ENCODE measurements around the gene LCP2. TPM values are rescaled to one million over a fixed set of nuclear protein-coding genes. Genes with fewer than 3 reads are reported as not detected.

Gene LCP2
- total and polyA plus RNA-seq, 2 donors (not counting 1 experiment from before 2014, with no cell fraction given) = not detected

GRCh38 chr5:170329524-170329923 lies 31.9 kb upstream of the LCP2 start:
- H3K9ac ChIP-seq (ENCODE audit: insufficient read depth, low read length) = no peak overlapping the region
- H3K4me2 ChIP-seq (ENCODE audit: extremely low read depth, insufficient read depth, low read length) = no peak overlapping the region
- H3K4me1 ChIP-seq (ENCODE audit: control insufficient read depth, extremely low read depth, insufficient read depth, low read length) = no peaks in the 10 kb centered on the region
- no peaks in the 10 kb centered on the region for H3K9me3 ChIP-seq (ENCODE audit: control insufficient read depth, insufficient read depth, low read depth, low read length)
- H3K36me3 ChIP-seq (ENCODE audit: control insufficient read depth, insufficient read depth, low read length) = no peaks in the 10 kb centered on the region
- TF ChIP-seq, protein P1, sequence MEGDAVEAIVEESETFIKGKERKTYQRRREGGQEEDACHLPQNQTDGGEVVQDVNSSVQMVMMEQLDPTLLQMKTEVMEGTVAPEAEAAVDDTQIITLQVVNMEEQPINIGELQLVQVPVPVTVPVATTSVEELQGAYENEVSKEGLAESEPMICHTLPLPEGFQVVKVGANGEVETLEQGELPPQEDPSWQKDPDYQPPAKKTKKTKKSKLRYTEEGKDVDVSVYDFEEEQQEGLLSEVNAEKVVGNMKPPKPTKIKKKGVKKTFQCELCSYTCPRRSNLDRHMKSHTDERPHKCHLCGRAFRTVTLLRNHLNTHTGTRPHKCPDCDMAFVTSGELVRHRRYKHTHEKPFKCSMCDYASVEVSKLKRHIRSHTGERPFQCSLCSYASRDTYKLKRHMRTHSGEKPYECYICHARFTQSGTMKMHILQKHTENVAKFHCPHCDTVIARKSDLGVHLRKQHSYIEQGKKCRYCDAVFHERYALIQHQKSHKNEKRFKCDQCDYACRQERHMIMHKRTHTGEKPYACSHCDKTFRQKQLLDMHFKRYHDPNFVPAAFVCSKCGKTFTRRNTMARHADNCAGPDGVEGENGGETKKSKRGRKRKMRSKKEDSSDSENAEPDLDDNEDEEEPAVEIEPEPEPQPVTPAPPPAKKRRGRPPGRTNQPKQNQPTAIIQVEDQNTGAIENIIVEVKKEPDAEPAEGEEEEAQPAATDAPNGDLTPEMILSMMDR (conservative IDR thresholded peaks at IDR 0.05 in 1 of 2, IDR thresholded peaks at IDR 0.05 in 1 of 2; ENCODE audit: low read depth in 1 of 2, low read length in 2 of 2) = no peak
- TF ChIP-seq EZH2 (IDR thresholded peaks at IDR 0.05; ENCODE audit: low read length, missing control alignments) = no peak
- H3K27me3 ChIP-seq (ENCODE audit: control insufficient read depth, insufficient read depth, low read length) = no peaks in the 10 kb centered on the region
- DNase-seq (ENCODE audit: low read depth in 2 of 2) = no peak
- H4K20me1 ChIP-seq (ENCODE audit: control insufficient read depth, extremely low read depth, insufficient read depth, low read length) = no peaks in the 10 kb centered on the region
- no peak overlapping the region for H3K27ac ChIP-seq (ENCODE audit: insufficient read depth, low read length)
- no peaks in the 10 kb centered on the region for H3K79me2 ChIP-seq (ENCODE audit: control insufficient read depth, insufficient read depth, low read length)
- no peak overlapping the region for H2AFZ ChIP-seq (ENCODE audit: low read length)
- H3K4me3 ChIP-seq (replicated peaks in 1 of 4; ENCODE audit: control extremely low read depth in 1 of 4, insufficient read depth in 1 of 4, low read depth in 3 of 4, low read length in 4 of 4) = no peak overlapping the region

- TF ChIP-seq EZH2 (IDR thresholded peaks at IDR 0.05; ENCODE audit: low read length, missing control alignments) = no peak
- TF ChIP-seq, protein P1 (conservative IDR thresholded peaks at IDR 0.05 in 1 of 2, IDR thresholded peaks at IDR 0.05 in 1 of 2; ENCODE audit: low read depth in 1 of 2, low read length in 2 of 2) = no peak
- Histone ChIP-seq H3K79me2 (ENCODE audit: control insufficient read depth, insufficient read depth, low read length) (no peaks in the 10 kb centered on the region), H4K20me1 (ENCODE audit: control insufficient read depth, extremely low read depth, insufficient read depth, low read length) (no peaks in the 10 kb centered on the region), H3K36me3 (ENCODE audit: control insufficient read depth, insufficient read depth, low read length) (no peaks in the 10 kb centered on the region), H3K4me3 (replicated peaks in 1 of 4; ENCODE audit: control extremely low read depth in 1 of 4, insufficient read depth in 1 of 4, low read depth in 3 of 4, low read length in 4 of 4) (no peak overlapping the region), H3K9ac (ENCODE audit: insufficient read depth, low read length) (no peak overlapping the region), H2AFZ (ENCODE audit: low read length) (no peak overlapping the region), H3K27me3 (ENCODE audit: control insufficient read depth, insufficient read depth, low read length) (no peaks in the 10 kb centered on the region), H3K27ac (ENCODE audit: insufficient read depth, low read length) (no peak overlapping the region), H3K9me3 (ENCODE audit: control insufficient read depth, insufficient read depth, low read depth, low read length) (no peaks in the 10 kb centered on the region), H3K4me1 (ENCODE audit: control insufficient read depth, extremely low read depth, insufficient read depth, low read length) (no peaks in the 10 kb centered on the region), H3K4me2 (ENCODE audit: extremely low read depth, insufficient read depth, low read length) (no peak overlapping the region)
- DNase-seq (ENCODE audit: low read depth in 2 of 2) = no peak
Measured at GRCh38 chr5:170327829-170328228, 30.3 kb upstream of the LCP2 start.

GRCh38 chr5:170327168-170327567 lies 29.6 kb upstream of the LCP2 start:
- no peaks in the 10 kb centered on the region for H3K9me3 ChIP-seq (ENCODE audit: control insufficient read depth, insufficient read depth, low read depth, low read length)
- no peak overlapping the region for H3K4me2 ChIP-seq (ENCODE audit: extremely low read depth, insufficient read depth, low read length)
- no peaks in the 10 kb centered on the region for H4K20me1 ChIP-seq (ENCODE audit: control insufficient read depth, extremely low read depth, insufficient read depth, low read length)
- no peaks in the 10 kb centered on the region for H3K36me3 ChIP-seq (ENCODE audit: control insufficient read depth, insufficient read depth, low read length)
- H3K9ac ChIP-seq (ENCODE audit: insufficient read depth, low read length) = no peak overlapping the region
- H3K27me3 ChIP-seq (ENCODE audit: control insufficient read depth, insufficient read depth, low read length) = no peaks in the 10 kb centered on the region
- no peak overlapping the region for H3K27ac ChIP-seq (ENCODE audit: insufficient read depth, low read length)
- H3K4me3 ChIP-seq (replicated peaks in 1 of 4; ENCODE audit: control extremely low read depth in 1 of 4, insufficient read depth in 1 of 4, low read depth in 3 of 4, low read length in 4 of 4) = no peak overlapping the region
- no peak for DNase-seq (ENCODE audit: low read depth in 2 of 2)
- TF ChIP-seq EZH2 (IDR thresholded peaks at IDR 0.05; ENCODE audit: low read length, missing control alignments) = no peak
- TF ChIP-seq, protein P1 (conservative IDR thresholded peaks at IDR 0.05 in 1 of 2, IDR thresholded peaks at IDR 0.05 in 1 of 2; ENCODE audit: low read depth in 1 of 2, low read length in 2 of 2) = no peak
- H2AFZ ChIP-seq (ENCODE audit: low read length) = no peak overlapping the region
- H3K79me2 ChIP-seq (ENCODE audit: control insufficient read depth, insufficient read depth, low read length) = no peaks in the 10 kb centered on the region
- H3K4me1 ChIP-seq (ENCODE audit: control insufficient read depth, extremely low read depth, insufficient read depth, low read length) = no peaks in the 10 kb centered on the region

All from fibroblast of lung (primary cell).